ENCODE measurements around the gene SLC38A4. TPM values are rescaled to one million over a fixed set of nuclear protein-coding genes. Genes with fewer than 3 reads are reported as not detected.

The SLC38A4 gene
- total RNA-seq, 4 donors from 2014 or later, result 0.23 to 0.54 TPM; not detected in 2

DNA sequence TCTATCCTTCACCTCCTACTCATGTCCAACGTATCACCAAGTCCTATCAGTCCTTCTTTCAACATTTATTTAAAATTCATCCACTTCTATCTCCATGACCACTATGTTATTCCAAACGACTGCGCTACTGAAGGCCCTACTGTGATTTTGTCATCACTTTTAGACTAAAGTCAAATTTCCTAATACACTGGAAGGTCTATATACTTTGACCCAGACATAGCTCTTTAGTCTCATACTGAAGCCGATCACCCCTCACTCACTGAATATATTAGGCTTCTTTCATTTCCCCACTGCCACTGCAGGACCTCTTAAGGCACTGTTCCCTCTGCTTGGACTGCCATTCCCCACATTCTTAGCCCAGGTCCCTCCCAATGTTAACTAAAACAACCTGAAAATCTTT, 25.6 kb downstream of the SLC38A4 start:
- Histone ChIP-seq H3K4me3 (no peak overlapping the region), H3K27ac (no peak overlapping the region), H3K27me3 (no peaks in the 10 kb centered on the region), H3K36me3 (no peaks in the 10 kb centered on the region), H3K4me1 (no peaks in the 10 kb centered on the region), H3K9me3 (no peaks in the 10 kb centered on the region)
- ATAC-seq, result no peak
- TF ChIP-seq EP300 (IDR thresholded peaks at IDR 0.05) (no peak), POLR2AphosphoS5 (IDR thresholded peaks at IDR 0.05) (no peak), POLR2A (IDR thresholded peaks at IDR 0.05) (no peak)
- TF ChIP-seq, protein P1, sequence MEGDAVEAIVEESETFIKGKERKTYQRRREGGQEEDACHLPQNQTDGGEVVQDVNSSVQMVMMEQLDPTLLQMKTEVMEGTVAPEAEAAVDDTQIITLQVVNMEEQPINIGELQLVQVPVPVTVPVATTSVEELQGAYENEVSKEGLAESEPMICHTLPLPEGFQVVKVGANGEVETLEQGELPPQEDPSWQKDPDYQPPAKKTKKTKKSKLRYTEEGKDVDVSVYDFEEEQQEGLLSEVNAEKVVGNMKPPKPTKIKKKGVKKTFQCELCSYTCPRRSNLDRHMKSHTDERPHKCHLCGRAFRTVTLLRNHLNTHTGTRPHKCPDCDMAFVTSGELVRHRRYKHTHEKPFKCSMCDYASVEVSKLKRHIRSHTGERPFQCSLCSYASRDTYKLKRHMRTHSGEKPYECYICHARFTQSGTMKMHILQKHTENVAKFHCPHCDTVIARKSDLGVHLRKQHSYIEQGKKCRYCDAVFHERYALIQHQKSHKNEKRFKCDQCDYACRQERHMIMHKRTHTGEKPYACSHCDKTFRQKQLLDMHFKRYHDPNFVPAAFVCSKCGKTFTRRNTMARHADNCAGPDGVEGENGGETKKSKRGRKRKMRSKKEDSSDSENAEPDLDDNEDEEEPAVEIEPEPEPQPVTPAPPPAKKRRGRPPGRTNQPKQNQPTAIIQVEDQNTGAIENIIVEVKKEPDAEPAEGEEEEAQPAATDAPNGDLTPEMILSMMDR (IDR thresholded peaks at IDR 0.05), result no peak
- 75 to 84% methylated on average over 4 of the region's 4 CpGs for WGBS, 2 donors (ENCODE audit: low coverage in 1 of 2)

DNA sequence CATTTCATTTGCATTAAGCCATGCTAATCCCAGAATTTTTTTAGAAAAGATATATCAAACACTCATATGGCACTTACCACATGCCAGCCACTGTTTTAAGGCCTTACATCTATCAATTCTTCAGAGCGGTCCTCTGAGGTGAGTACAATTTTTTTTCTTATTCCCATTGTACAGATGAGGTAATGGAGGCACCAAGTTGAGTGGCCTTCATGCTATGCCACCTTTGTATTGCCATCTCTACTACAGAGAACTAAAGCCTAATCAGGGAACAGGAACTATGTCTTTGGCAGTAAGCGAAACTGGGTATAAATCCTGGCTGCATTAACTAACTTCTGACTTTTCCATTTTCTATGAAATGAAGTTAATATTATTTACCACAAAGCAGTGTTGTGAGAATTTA, 27.1 kb downstream of the SLC38A4 start:
- TF ChIP-seq, protein P1 (IDR thresholded peaks at IDR 0.05), result no peak
- TF ChIP-seq POLR2AphosphoS5 (IDR thresholded peaks at IDR 0.05) (no peak), POLR2A (IDR thresholded peaks at IDR 0.05) (no peak), EP300 (IDR thresholded peaks at IDR 0.05) (no peak)
- 97 to 100% methylated on average over 2 of the region's 2 CpGs for WGBS, 2 donors (ENCODE audit: low coverage in 1 of 2)
- no peak for ATAC-seq

DNA sequence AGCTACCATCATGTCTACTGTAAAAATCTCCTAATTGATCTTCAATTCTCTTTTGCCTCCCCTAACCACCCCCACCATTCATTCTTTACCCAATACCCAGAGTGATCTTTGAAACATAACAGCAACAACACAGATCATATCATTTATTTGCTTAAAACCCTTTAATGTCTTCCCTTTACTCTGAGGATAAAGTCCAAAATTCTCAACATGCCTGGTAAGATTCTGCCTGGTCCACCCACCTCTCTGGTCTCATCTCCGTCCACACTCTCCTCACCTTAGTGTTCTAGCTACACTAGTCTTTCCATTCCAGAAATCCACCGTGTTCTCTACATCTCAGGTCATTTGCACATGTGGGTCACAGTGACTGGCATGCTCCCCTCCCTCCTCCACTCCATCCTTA, 27.7 kb downstream of the SLC38A4 start:
- H3K27me3 ChIP-seq, result no peaks in the 10 kb centered on the region
- H3K9me3 ChIP-seq, result peaks cover 0 to 5% (median 0%) of the 10 kb centered on the region in 3 donors
- H3K4me1 ChIP-seq, result no peaks in the 10 kb centered on the region
- WGBS, 2 donors (ENCODE audit: low coverage in 1 of 2), result 67 to 88% methylated on average over 1 to 2 of the region's 2 CpGs
- ATAC-seq, result no peak
- no peaks in the 10 kb centered on the region for H3K36me3 ChIP-seq
- TF ChIP-seq EP300 (IDR thresholded peaks at IDR 0.05), result no peak
- H3K27ac ChIP-seq, result no peak overlapping the region
- no peak overlapping the region for H3K4me3 ChIP-seq

More for the DNA sequence above, 27.1 kb downstream of the SLC38A4 start:
- Histone ChIP-seq H3K27me3 (no peaks in the 10 kb centered on the region), H3K9me3 (peaks cover 0 to 5% (median 0%) of the 10 kb centered on the region in 3 donors), H3K36me3 (no peaks in the 10 kb centered on the region), H3K4me3 (no peak overlapping the region), H3K4me1 (no peaks in the 10 kb centered on the region), H3K27ac (no peak overlapping the region)

DNA sequence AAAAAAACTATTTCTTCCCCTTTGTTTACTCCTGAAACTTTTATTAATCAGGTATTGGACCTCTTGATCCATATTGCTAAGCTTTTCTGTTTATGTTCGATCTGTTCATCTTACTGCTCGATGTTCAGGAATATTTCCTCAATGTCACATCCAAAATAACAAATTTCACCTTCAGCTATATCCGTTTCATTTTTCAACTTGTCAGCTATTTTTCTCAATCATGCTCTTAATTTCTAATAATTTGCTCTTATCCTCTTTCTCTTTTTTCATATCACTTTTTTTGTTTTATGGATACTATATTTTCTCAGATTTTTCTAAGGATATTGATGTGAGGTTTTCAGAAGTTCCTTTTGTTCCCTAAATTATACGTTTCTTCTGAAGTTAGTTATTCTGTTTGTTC, 29.8 kb downstream of the SLC38A4 start:
- Histone ChIP-seq H3K4me1 (no peaks in the 10 kb centered on the region), H3K4me3 (no peak overlapping the region), H3K36me3 (no peaks in the 10 kb centered on the region), H3K9me3 (peaks cover 0 to 5% (median 0%) of the 10 kb centered on the region in 3 donors), H3K27me3 (no peaks in the 10 kb centered on the region), H3K27ac (no peak overlapping the region)
- TF ChIP-seq POLR2A (IDR thresholded peaks at IDR 0.05) (no peak), EP300 (IDR thresholded peaks at IDR 0.05) (no peak), POLR2AphosphoS5 (IDR thresholded peaks at IDR 0.05) (no peak)
- TF ChIP-seq, protein P1 (IDR thresholded peaks at IDR 0.05), result no peak
- WGBS, 2 donors (ENCODE audit: low coverage in 1 of 2), result 88 to 98% methylated on average over 4 of the region's 4 CpGs
- no peak for ATAC-seq

DNA sequence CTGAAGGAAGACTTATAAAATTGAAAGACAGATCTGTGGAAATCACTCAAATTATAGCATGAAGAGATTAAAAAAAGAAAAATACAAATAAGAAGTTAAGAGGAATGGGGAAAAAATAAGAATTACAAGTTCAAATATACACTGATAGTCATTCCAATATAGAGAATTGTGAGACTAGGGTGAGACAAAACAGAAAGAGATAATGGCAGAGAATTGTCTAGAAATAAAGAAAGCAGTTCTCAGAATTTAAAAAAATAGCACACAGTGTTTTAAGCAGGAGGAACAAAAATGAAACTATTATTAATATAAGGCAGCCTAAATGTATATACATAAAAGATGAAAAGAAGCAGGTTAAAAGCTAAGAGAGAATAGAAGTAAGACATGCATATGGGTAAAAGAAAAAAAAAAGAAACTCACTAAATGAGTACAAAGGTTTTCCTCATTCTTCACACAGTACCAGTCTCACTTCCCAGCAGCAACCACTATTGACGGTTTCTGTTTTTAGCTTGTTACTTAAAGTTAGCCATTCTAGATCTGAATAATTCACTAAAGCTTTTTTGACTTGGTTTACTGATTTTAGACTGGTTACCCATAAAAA, 31.1 kb downstream of the SLC38A4 start:
- H3K9me3 ChIP-seq, result peaks cover 0 to 5% (median 0%) of the 10 kb centered on the region in 3 donors
- H3K27me3 ChIP-seq, result no peaks in the 10 kb centered on the region
- no peaks in the 10 kb centered on the region for H3K36me3 ChIP-seq
- no peaks in the 10 kb centered on the region for H3K4me1 ChIP-seq
- no peak overlapping the region for H3K27ac ChIP-seq
- 88 to 100% methylated on average over 1 of the region's 1 CpG for WGBS, 2 donors (ENCODE audit: low coverage in 1 of 2)
- TF ChIP-seq POLR2AphosphoS5 (IDR thresholded peaks at IDR 0.05) (no peak), POLR2A (IDR thresholded peaks at IDR 0.05) (no peak), EP300 (IDR thresholded peaks at IDR 0.05) (no peak)
- TF ChIP-seq, protein P1 (IDR thresholded peaks at IDR 0.05), result no peak
- no peak overlapping the region for H3K4me3 ChIP-seq
- ATAC-seq, result no peak
